SK-N-MC (cell line): ENCODE data around the gene MORN2.

ENCODE experiments used
- DNase-seq: peaks from one replicate; pipeline ENCODE4 v3.0.0-alpha.2; 2011; ENCODE audit warnings: low read depth, low spot score
- H3K27ac ChIP-seq: fragments of 200-600 bp; sonication (generic); 2 replicates; pipeline ENCODE4 v1.5.1; 2016; ENCODE audit warnings: mixed run types
- H3K36me3 ChIP-seq: fragments of 200-600 bp; sonication (generic); 2 replicates; pipeline ENCODE4 v1.6.1; 2017; ENCODE audit warnings: antibody characterized with exemption, low read length, mixed read lengths; ENCODE audit not compliant: insufficient read depth
- H3K4me3 ChIP-seq: fragments of 200-600 bp; sonication (generic); 2 replicates; pipeline ENCODE4 v1.5.1; 2016
- H3K9ac ChIP-seq: fragments of 200-600 bp; sonication (generic); 2 replicates; pipeline ENCODE4 v1.8.0; 2017; ENCODE audit warnings: mixed run types, mixed read lengths; ENCODE audit not compliant: insufficient read length
- H3K9me3 ChIP-seq: fragments of 200-600 bp; sonication (generic); 2 replicates; pipeline ENCODE4 v1.6.1; 2017; ENCODE audit warnings: low read depth, mild to moderate bottlenecking, antibody characterized with exemption, low read length, moderate library complexity, mixed read lengths
- EZH2 ChIP-seq: fragments of 200-600 bp; sonication (generic); IDR thresholded peaks from one replicate; pipeline ENCODE4 v1.6.1; 2017; ENCODE audit warnings: antibody characterized with exemption
- FOXP2 ChIP-seq: optimal IDR thresholded peaks from 2 replicates; pipeline ENCODE3; 2011; ENCODE audit warnings: mild to moderate bottlenecking, moderate library complexity; ENCODE audit not compliant: insufficient read depth; ENCODE audit errors: extremely low read length, control extremely low read depth
- POLR2AphosphoS5 ChIP-seq: IDR thresholded peaks from 2 replicates; pipeline ENCODE4 v1.6.1; 2012; ENCODE audit warnings: mild to moderate bottlenecking, low read depth, low read length, borderline replicate concordance

The MORN2 gene

DNA sequence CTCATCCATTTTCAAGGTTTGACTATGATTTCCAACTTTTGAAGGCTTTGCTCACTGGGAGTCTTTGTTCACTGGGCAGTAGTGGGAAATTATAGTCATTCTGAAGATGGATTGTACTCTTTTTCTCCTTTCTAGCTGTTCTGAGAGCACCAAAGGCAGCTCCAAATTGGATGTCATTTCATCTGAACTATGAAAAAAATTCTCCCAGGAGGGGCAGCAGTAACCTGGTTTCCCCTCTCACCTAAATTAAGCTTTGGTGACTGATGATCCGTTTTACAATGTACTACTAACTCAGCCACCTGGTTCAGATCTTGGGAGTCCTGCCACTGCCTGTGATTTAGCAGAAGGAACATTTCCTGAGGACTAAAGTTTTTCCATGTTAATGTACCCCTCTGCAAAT, 31.5 kb downstream of the MORN2 start:
- no peak for DNase-seq
- no peak overlapping the region for H3K4me3 ChIP-seq
- no peak overlapping the region for H3K27ac ChIP-seq
- no peak overlapping the region for H3K9ac ChIP-seq
- TF ChIP-seq POLR2AphosphoS5, result no peak
- no peak for TF ChIP-seq EZH2
- TF ChIP-seq FOXP2, result no peak
- no peaks in the 10 kb centered on the region for H3K9me3 ChIP-seq
- no peaks in the 10 kb centered on the region for H3K36me3 ChIP-seq

DNA sequence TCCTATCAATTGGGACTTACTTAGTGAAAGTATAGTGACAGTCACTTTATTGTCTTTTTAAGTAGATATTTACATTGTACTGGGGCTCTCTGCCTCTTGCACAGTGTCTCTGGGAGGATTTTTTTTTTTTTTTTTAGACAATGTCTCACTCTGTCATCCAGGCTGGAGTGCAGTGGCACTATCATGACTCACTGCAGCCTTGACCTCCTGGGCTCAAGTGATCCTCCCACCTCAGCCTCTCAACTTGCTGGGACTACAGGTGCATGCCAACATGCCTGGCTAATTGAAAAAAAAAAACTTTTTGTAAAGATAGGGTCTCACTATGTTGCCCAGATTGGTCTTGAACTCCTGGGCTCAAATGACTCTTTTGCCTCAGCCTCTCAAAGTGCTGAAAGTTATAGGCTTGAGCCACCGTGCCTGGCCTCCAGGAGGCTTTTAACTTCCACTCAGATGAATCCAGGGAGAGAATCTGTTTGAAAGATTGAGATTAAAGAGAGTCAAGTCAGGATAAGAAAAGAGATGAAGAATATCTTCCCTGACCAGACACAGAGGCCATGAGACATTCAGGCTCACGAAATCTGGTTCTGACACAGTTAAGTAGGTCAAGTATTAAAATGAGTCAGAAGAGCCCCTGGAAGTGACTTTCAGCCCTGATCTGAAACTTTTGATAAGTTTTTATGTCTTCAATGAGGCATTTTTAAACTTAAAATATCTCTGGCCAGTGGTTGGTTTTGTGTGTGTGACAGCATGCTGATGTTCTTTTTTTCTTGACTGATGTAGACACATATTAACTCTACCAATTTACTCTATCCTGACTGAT, 32.2 kb downstream of the MORN2 start:
- DNase-seq, result no peak
- no peak overlapping the region for H3K9ac ChIP-seq
- no peaks in the 10 kb centered on the region for H3K36me3 ChIP-seq
- H3K27ac ChIP-seq, result no peak overlapping the region
- H3K9me3 ChIP-seq, result no peaks in the 10 kb centered on the region
- TF ChIP-seq POLR2AphosphoS5, result no peak
- no peak for TF ChIP-seq EZH2
- no peak for TF ChIP-seq FOXP2
- no peak overlapping the region for H3K4me3 ChIP-seq

DNA sequence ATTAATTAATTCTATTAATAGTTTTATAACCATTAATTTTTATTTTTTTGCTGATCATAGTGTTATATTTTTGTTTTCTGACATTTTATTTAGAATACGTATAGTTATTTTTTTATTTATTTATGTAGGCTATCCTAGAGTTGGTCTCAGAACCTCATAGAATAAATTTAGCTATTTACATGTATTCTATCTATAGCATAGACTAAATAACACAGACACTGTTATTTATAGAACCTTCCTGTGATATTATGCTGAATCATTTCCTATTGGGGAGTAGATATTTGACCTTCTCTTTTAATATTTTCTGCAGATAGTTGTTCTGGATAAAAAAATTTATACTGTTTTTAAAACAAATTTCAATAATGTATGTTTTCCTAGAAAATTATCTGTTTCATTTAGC, 34.1 kb downstream of the MORN2 start:
- H3K9me3 ChIP-seq, result no peaks in the 10 kb centered on the region

DNA sequence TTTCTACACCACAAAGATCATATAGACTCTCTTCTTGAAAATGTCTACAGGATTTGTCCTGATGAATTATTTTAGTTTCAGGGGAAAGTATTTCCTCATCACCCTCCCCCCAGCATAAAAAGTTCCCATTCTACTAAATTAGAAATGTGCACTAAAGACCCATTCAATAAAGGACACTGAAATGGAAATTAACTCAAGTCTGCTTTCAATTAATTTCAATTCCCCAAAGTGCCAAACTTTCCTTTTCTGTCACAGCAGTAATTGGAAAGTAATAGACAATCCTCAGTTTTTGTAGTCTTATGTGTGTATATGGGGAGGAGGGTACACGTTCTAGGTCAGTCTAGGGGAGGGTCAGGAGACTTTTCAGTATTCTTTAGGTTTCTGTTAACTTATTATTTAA, 35.4 kb downstream of the MORN2 start:
- no peaks in the 10 kb centered on the region for H3K9me3 ChIP-seq
- H3K36me3 ChIP-seq, result no peaks in the 10 kb centered on the region
- DNase-seq, result no peak
- H3K9ac ChIP-seq, result no peak overlapping the region
- TF ChIP-seq POLR2AphosphoS5, result no peak
- TF ChIP-seq EZH2, result no peak
- no peak for TF ChIP-seq FOXP2
- peak overlapping the region; percentile 29 for H3K27ac ChIP-seq
- peak overlapping the region; percentile 8; the same call in 1 of the 2 replicates for H3K4me3 ChIP-seq

More for the DNA sequence above, 34.1 kb downstream of the MORN2 start:
- H3K27ac ChIP-seq, result no peak overlapping the region
- H3K4me3 ChIP-seq, result no peak overlapping the region
- H3K36me3 ChIP-seq, result no peaks in the 10 kb centered on the region
- no peak overlapping the region for H3K9ac ChIP-seq
- DNase-seq, result no peak
- TF ChIP-seq EZH2, result no peak

DNA sequence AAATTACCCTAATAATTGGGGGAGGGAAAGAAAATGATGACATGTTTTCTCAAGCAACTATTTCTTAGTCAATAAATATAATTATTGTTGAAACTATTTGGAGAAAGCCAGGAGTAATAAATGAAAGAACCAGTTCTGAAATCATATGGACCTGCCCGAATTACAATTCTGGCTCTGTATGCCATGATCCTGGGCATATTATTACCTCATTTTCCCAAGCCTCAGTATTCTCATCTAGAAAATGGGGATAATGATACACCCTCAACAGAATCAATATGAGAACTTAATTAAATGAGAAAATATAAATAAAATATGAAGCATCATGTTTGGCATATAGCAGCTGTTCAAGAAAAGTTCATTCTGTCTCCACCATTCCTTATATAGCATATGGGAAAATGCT, 36.8 kb downstream of the MORN2 start:
- Histone ChIP-seq H3K9me3 (no peaks in the 10 kb centered on the region), H3K36me3 (no peaks in the 10 kb centered on the region), H3K9ac (no peak overlapping the region), H3K27ac (no peak overlapping the region), H3K4me3 (no peak overlapping the region)
- no peak for DNase-seq
- TF ChIP-seq POLR2AphosphoS5 (no peak), FOXP2 (no peak), EZH2 (no peak)

DNA sequence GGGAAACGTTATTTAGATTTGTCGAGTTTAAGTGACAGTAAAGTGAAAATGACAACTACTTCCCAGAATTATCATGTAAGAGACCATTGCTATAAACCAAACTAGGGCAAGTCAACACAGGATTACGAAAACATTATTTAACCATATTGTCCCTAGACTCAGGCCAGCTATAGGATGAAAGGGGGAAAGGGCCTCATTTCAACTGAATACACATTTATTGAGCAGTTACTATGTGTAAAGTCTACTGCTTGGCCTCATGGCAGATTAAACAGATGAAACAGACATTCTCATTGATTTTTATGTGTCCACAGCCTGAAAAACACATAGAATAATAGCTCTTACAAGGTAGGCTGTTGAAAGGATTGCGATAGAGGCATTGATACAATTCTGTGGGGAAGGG, 46.6 kb downstream of the MORN2 start:
- DNase-seq, result no peak
- H3K36me3 ChIP-seq, result no peaks in the 10 kb centered on the region
- TF ChIP-seq EZH2, result no peak
- no peak for TF ChIP-seq FOXP2
- TF ChIP-seq POLR2AphosphoS5, result no peak
- H3K9ac ChIP-seq, result no peak overlapping the region
- no peak overlapping the region for H3K27ac ChIP-seq
- H3K9me3 ChIP-seq, result no peaks in the 10 kb centered on the region
- H3K4me3 ChIP-seq, result no peak overlapping the region

DNA sequence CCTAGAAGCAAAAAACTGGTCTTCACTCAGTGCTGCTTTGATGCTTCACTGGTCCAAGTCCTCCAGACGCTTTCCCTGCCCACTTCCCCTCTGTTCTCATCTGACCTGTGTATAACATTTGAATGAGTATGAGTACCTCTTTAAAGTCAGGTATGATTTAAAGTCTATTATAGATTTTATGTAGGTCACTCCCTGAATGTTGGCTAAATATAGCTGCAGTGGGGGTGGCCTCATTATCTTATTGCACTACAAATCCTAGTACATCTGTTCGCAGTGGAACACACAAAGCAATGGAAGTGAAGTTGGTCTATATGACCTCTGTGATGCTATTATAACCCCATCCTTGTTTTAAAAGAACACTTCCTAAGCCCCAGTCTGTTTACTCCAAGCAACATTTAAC, 47.1 kb downstream of the MORN2 start:
- Histone ChIP-seq H3K36me3 (no peaks in the 10 kb centered on the region), H3K9me3 (no peaks in the 10 kb centered on the region), H3K27ac (no peak overlapping the region), H3K9ac (no peak overlapping the region), H3K4me3 (no peak overlapping the region)
- no peak for DNase-seq
- TF ChIP-seq FOXP2, result no peak
- no peak for TF ChIP-seq POLR2AphosphoS5
- no peak for TF ChIP-seq EZH2

DNA sequence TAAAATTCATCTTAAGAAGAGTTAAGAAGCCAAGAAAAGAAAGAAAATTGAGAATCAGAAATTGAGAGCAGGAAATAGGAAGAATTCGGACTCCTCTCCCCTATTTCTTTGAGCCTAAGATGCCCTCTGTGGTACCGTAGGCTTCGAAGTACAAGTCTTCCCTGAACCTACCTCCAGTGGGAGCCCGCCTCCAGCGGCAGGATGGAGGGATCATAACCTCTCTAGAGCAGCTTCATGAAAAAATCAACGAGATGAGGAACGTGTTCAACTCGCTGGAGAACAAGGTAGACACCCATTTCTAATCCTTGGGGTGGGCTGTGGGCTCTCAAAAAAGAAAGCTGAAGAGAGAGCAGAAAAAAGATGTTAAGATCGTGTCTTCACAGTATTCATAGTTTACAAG, 50.2 kb downstream of the MORN2 start:
- Histone ChIP-seq H3K36me3 (no peaks in the 10 kb centered on the region), H3K9ac (no peak overlapping the region), H3K9me3 (no peaks in the 10 kb centered on the region), H3K4me3 (no peak overlapping the region), H3K27ac (no peak overlapping the region)
- TF ChIP-seq FOXP2 (no peak), POLR2AphosphoS5 (no peak), EZH2 (no peak)
- DNase-seq, result no peak

DNA sequence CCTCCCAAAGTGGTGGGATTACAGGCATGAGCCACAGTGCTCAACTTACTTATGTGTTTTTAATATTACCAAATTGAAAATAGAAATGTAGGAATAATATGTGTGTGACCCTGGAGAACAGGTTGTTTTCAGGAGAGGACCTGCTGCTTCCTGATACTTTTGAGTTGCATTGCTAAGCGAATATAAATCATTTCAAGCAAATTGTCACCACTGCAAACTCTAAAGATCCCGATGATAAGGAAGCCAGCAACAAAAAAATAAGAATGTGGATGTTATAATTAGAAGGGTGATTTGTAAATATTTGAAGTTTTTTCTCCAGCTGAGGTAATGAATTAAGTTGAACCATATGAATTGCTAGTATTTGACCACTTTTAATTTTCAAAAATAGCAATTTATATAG, 54.8 kb downstream of the MORN2 start:
- no peaks in the 10 kb centered on the region for H3K9me3 ChIP-seq
- H3K27ac ChIP-seq, result no peak overlapping the region
- TF ChIP-seq FOXP2, result no peak
- TF ChIP-seq EZH2, result no peak
- TF ChIP-seq POLR2AphosphoS5, result no peak
- H3K4me3 ChIP-seq, result no peak overlapping the region
- no peak overlapping the region for H3K9ac ChIP-seq
- no peak for DNase-seq
- H3K36me3 ChIP-seq, result no peaks in the 10 kb centered on the region
